Measurements from ENCODE around the gene DES.

DNA sequence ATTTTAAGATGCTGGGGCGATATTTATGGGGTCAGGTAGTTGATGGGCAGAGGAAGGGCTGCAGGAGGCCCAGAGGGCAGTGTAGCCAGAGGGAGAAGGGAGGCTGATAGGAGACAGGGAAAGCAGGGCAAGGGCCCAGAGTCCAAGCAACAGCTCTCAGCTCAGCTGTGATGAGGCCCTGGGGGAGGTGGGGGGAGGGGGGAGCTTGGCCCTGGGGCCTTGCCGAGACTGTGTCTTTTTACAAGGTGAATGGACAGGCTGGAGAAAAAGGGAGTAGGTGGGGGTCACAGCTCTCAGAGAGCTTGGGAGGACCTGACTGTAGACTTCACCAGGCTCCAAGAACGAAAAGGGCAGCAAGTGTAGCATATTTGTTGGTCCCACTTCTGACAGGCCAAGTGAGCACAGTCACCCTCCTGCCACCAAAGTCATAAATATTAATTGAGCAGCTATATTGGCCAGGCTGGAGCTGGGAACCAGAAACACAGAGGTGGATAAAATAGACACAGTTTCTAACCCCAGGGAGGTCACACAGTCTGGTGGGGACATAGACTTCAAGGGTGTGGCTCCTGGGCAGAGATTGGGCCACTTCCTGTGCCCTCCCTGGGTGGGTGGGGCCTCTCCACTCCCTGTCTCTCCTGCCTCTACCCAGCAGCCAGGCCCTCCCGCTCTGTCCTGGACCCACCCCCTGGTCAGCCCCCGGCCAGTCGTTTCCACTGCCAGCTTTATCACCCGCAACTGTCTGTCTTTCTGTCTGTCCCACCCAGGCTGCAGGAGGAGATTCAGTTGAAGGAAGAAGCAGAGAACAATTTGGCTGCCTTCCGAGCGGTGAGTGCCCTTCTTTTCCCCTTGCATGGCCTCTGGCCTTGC is 1.4 kb downstream of the DES start:
- TF ChIP-seq, protein P1, sequence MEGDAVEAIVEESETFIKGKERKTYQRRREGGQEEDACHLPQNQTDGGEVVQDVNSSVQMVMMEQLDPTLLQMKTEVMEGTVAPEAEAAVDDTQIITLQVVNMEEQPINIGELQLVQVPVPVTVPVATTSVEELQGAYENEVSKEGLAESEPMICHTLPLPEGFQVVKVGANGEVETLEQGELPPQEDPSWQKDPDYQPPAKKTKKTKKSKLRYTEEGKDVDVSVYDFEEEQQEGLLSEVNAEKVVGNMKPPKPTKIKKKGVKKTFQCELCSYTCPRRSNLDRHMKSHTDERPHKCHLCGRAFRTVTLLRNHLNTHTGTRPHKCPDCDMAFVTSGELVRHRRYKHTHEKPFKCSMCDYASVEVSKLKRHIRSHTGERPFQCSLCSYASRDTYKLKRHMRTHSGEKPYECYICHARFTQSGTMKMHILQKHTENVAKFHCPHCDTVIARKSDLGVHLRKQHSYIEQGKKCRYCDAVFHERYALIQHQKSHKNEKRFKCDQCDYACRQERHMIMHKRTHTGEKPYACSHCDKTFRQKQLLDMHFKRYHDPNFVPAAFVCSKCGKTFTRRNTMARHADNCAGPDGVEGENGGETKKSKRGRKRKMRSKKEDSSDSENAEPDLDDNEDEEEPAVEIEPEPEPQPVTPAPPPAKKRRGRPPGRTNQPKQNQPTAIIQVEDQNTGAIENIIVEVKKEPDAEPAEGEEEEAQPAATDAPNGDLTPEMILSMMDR (IDR thresholded peaks at IDR 0.05 in 4 of 5, conservative IDR thresholded peaks at IDR 0.05 in 1 of 5) = no peak
- TF ChIP-seq POLR2A (IDR thresholded peaks at IDR 0.05) = peak; percentile 78 to 86

Measured in gastrocnemius medialis (tissue), 4 donors.